GM19324 (cell line): ENCODE results near the gene PUS3.

Experiments
- ATAC-seq: cut with Tn5 transposase; IDR thresholded peaks from one replicate; pipeline ENCODE4 v1.9.1; 2021; ENCODE audit warnings: mild to moderate bottlenecking, moderate library complexity; ENCODE audit not compliant: unreplicated experiment, low FRiP score

Gene PUS3, protein sequence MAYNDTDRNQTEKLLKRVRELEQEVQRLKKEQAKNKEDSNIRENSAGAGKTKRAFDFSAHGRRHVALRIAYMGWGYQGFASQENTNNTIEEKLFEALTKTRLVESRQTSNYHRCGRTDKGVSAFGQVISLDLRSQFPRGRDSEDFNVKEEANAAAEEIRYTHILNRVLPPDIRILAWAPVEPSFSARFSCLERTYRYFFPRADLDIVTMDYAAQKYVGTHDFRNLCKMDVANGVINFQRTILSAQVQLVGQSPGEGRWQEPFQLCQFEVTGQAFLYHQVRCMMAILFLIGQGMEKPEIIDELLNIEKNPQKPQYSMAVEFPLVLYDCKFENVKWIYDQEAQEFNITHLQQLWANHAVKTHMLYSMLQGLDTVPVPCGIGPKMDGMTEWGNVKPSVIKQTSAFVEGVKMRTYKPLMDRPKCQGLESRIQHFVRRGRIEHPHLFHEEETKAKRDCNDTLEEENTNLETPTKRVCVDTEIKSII

DNA sequence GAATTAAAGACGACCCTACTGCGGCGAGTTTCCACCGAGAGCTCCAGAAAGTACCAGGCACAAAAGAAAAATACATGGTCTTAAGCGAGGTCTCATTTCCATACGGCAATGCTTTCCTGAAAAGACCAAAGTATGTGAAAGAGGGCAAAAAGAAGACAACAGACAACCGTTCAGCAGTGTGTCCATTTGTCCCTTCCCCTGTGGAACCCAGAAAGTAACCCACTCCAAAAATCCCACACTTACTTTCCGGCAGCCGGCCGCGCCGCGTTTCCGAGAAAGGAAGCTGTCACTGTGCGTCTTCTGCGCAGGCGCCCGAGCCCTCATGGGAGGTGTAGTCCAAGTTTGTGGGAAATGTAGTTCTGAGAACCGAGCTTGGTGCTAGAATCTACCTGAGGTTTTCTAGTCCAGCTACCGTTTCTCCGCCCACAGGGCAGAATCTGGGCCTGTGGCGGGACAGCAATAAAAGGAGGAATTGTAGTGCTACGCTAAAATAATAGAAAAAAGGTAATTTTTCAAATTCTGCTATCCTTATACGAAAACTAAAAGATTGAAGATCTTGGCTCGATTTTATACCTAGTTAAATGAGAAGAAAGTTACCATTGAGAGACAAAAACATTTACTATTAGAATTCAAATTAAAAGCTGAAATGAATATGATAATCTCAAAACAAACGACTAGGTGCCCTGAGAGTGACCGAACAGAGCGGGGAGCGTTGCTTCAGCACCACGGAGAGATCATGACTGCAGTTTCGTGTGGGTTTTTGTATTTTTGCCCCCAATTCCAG lies at the start of gene PUS3:
Gene PUS3, minus strand, starts transcription at position 280 of the 784 bp plus-strand sequence. CDS start 6,922 bp downstream, outside the sequence.
- ATAC-seq: peak; percentile 95

DNA sequence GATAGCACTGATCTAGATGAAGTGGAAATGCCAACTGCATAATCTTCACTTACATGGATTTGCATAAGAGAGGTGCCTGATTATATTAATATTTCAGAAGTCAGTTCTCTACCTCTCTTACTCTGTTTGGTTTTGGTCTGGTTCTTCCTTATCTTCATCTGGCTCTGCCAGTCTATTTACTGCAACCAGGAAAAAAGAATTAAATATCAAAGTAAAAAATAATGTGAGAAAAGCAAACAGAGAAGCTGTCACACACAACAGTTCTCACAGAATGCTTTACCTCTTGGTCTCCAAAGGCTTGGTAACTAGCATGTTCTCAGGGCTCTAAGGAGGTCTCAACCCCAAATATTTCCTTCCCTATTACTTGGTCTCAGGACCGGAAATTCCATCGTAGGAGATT lies 49.6 kb upstream of the PUS3 start:
- ATAC-seq: no peak

DNA sequence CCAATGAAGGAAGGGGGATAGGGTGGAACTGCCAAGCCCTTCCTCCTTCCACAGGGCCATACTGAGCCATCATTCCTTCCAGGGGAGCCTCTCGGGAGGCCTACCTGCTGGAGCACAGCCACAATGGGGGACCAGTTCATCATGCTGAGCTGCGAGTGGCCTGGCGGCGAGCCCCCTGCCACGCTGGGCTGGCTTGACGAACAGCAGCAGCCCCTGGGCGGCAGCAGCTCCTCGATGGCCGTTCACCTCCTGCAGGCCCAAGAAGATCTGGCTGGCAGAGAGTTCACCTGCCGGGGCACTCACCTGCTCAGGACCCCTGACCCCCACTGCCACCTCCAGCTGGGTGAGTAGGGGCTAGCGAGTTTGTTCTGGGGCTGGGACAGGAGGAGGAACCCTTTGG lies 48.7 kb upstream of the PUS3 start:
- ATAC-seq: no peak

DNA sequence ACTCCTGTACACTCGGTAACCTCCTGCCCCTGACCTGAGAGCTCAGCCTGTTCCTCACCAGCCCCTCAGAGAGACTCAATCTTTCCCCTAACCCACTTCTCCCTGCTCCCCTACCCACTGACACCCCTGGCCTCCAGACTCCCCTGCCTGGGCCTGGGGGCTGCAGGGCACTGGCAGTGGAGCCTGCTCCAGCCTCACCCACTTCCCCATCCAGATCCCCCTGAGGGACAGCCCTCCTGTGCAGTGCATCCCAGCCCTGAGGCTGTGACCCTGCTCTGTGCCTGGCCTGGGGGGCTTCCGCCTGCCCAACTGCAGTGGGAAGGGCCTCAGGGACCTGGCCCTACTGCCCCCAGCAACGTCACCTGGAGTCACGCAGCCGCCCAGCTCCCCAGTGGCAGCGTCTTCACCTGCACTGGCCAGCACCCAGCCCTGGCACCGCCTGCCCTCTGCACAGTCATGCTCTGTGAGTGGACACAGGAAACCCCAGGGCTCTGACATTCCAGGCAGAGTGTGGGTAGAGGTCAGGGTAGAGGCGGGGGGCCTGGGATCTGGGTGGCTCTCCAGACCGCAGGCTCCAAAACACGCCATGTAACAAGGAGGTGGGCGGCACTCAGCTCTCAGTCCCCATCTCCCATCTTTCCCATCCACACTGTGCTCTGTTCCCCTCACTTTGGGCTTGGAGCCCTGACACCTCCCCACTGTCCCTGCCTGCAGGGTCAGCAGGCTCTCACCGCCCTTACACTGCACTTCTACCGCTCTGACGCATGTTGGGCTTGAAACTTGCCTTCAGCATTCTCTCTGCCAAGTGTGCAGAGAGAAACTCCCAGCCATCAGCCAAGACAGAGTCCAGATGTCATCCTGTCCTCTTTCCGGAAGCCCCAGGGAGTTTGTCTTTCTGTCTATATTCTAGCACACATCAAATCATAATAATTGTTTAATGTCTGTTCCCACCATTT lies 48.0 kb upstream of the PUS3 start:
- no peak for ATAC-seq

DNA sequence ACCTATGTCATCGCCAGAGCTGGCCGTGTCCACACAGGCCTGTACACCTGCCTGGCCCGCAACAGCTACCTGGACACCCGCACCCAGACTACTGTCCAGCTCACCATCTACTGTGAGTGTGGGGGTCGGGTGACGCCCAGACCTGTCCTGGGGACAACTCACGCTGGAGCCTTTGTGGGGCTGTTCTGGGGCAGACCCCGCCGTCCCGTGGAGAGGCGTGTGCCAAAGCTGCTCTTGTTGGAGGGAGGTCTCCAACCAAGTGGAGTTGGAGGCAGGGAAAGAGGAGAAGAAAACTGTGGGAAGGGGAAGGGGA lies 47.1 kb upstream of the PUS3 start:
- no peak for ATAC-seq

DNA sequence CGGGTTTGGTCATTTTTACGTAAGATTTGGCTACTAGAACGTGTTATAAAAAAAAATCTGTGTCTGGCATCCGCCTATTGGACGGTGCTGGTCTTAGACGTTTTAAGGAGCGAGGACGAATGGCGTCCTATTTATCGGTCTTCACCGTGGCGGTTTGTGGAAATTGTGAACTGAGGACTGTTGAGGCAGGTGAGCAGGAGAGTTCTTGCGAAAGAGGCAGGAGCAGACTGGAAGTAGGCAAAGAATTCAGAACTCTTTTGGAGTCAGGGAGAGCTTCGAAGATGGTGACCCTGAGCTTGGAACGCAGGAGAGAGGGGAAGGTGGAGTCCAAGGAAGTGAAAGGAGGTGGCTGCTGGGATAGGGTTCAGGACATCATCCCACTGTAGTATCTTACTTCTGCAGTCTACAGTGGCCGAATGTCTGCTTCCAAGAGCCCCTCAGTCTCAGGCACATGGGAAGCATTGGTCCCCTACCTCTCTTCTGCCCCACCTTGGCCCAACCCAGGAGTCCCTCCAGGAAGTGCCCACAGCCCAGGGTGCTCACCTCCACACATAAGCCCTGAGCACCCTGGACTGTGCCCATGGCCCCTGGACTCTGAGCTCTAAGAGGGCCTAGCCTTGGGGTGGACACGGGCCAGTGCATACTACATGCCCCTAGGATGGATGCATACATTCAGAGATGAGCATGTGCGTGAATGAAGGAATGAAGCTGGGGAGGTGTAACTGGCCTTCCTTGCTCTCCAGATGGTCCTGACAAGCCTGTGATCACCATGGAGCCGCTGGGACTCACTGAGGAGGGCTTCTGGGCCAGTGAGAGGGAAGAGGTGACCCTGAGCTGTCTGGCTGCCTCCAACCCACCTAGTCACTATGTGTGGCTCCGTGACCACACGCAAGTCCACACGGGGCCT lies 46.5 kb upstream of the PUS3 start:
- ATAC-seq: no peak

DNA sequence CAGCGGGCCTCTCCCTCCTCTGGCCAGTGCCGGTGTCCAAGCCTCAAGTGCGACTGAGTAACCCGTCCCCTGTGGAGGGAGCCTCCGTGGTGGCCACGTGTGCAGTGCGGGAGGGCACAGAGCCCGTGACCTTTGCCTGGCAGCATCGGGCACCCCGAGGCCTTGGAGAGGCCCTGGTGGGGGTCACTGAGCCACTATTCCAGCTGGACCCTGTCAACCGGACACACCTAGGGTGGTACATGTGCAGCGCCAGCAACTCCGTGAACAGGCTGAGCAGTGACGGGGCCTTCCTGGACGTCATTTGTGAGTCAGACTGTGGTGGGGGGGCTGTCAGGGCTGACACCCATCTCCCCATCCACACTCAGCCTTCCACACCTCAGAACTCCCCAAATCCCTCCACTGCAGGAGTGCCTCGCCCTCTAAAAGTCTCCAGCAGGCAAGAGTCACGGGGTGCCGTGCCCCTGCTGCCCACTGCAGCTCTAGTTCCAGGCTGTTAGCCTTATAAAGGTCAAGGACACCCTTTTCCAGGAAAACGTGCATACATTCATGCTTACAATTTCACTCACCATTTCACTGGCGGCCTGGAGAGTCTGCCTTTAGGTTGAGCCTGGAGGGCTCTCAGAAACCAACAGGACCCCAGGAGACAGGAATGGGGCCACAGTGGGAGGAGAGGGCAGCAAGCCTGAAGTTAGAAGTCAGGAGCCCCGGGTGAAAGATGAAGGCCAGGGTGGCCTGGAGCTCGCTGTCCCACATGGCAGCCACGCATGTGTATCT lies 45.5 kb upstream of the PUS3 start:
- no peak for ATAC-seq

DNA sequence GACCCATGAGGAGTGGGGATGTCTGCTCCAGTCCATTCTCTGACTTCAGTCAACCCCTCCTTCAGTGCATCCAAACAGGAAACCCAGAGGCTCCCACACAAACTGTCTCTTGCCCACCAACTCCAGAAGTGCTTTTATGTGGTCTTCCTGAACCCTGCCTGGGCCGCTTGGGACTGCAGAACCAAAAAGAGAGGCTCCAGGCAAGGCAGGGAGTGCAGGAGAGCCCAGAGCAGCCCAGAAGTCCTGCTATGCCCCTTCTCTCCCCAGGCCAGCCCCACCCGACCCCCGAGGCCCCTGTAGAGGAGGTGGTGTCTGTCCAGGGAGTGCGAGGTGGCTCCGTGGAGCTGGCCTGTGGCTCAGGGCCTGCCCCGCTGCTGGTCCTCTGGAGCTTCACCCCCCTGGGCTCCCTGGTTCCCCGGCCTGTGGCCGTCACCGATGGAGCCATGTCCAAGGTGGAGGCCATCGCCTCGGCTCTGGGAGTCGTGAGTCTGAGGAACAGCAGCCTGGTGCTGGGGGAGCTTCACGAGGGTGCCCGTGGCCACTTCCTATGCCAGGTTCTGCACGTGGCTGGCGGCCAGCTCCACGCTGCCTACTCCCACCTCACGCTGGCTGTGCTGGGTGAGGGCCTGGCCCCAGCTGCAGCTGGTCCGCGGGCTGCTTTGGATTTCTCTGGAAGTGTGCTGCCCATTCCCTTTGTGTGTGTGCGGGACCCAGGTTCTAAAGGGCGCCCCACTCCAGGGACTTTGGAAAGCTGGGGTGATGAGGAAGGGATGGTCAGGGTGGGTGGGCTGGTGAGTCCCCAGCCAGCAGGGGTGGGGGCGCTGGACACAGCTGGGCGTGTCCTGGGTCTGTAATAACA lies 44.6 kb upstream of the PUS3 start:
- ATAC-seq: no peak

DNA sequence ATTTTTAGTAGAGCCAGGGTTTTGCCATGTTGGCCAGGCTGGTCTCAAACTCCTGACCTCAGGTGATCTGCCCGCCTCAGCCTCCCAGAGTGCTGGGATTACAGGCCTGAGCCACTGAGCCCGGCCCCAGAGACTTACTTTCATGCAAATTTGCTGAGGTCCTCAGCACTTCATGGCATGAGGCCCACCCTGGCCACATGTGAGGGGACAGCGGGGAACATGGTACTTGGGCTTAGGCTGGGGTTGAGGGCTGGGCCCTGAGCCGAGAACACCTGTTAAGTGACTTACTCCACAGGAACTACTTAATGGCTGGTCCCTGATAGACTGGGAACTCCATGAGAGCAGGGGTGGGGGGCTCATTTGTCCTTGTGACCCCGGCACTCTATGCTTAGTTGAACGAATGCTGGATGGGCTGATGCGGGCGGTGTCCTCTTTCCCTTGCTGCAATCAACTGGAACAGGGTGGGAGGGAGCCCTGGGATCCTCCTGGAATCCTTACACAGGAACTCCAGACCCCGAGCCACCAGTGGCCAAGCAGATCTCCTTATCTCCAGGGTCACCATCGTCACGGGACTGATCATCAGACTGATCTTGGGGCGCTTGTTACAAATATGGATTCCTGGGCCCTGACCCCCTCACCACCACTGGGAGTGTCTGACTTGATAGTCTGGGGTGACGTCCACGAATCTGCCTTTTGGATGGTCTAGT lies 43.9 kb upstream of the PUS3 start:
- no peak for ATAC-seq

DNA sequence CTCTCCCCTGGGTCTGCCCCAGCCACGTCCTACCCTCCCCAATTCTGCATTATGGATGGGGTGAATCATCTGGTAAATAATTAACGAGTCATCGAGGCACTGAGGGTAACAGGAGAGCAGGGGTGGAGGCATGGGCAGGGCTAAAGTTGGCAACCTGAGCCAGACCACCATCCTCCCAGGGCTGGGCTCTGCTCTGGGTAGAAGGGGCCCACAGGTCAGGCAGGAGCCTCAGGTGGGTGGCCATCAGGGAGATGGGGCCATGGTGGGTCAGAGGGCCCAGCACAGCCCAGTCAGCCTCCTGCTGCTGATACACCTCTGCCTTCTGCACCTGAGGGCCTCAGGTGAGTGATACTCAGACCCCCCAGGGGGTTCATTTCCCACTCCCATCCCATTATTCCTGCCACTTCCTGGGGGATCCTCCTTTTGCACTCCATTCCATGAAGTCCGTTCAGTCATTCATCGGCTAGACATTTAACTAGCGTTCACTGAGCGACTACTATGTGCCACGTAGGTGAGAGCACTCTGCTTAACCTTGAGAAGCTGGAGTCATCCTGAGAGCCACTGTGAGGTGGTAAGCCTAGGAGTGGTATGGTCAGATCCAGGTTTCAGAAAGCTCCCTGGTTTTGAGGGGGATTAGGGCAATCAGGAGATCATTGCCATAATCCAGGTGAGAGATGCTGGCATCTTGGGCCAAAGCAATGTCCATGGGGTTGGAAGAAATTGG lies 43.0 kb upstream of the PUS3 start, which contains the start of gene VSIG10L2:
Gene VSIG10L2, plus strand, starts transcription at position 248 of the 724 bp plus-strand sequence. Its CDS starts 12 bp downstream, at position 260.
- ATAC-seq: no peak

DNA sequence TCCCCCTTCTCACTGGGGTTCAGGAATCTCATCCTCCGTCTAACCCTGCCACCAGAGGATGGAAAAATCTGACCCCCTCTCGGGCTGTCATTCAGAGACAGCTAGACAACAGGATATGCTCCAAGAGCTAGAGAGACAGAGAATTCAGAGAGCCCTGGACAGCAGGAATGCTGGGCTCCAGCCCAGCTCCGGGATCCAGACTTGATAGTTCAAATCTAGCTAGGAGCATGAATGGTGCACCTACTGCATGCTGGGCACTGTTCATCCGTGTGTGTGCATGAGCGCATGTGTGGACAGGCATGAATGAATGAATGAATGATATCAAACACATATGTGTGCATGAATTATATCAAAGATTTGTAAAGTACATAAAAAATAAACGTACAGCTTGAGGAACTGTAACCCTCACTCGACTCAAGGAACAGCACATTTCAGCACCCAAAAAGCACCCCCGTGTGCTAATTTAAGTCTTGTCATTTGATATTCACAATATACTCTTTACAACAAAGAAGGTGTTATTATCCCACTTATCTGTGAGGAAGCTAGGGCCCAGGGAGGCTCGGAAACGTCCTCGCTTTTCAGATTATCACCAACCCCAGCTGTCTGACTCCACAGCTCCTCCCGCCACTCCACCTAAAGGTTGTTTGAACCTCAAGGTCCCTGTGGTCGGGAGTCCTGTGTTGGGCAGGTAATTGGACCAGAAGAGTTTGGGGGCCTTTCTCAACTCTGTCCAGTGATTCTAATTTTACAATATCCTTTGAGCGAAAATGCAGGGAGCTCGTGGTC lies 42.2 kb upstream of the PUS3 start:
- no peak for ATAC-seq

DNA sequence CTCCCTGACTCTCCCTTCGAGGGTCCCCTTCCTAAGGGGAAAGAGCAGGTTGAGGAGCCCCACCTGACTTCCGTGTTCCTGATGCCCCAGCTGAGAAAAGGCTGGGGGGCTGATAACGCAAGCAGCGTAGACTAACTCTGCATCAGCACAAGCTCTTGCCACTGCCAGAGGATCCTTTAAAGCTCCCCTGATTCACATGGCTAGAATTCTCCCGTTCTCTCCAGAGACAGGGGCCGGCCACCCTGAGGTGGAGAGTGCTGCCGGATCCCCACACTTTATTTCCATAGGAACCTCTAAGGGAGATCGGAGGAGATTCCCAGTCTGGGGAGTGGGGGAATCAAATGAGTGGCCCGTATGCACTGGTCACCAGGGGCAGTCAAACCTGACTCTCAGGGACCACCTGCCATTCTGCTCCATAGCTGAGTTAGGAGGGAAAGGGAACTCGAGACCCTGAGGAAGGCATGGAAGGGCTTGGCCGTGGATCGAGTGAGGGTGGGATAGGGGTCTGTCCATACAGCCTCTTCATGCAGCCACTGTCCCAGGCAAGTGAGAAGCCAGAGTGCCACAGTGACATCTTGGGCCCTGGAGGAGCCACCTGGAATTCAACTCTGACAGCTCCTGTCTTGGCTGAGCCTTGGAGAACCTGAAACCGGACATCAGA lies 41.5 kb upstream of the PUS3 start:
- no peak for ATAC-seq

DNA sequence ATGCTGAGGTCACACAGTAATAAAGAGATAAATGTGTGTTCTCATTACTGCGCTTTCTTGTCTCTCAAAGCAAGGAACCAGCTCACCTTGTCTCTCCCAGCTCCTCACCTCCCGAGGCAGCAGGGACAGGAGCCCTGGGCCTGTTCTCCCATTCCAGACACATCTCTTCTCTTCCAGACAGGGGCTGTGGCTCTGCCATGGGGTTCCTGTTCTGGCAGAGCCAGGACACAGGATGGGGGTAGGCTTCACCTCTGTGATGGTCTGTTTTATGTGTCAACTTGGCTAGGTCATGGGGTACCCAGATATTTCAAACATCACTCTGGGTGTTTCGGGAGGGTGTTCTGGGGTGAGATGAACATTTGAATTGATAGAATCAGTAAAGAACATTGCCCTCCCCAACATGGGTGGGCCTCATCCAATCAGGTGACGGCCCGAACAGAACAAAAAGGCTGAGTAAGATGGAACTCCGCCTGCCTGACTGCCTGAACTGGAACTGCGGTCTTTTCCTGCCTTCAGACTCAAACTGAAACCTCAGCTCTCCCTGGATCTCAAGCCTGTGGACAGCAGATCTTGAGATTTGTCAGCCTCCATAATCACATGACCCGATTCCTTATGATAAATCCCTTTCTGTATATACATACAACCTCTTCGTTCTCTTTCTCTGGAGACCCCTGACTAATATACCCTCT lies 40.8 kb upstream of the PUS3 start:
- no peak for ATAC-seq

DNA sequence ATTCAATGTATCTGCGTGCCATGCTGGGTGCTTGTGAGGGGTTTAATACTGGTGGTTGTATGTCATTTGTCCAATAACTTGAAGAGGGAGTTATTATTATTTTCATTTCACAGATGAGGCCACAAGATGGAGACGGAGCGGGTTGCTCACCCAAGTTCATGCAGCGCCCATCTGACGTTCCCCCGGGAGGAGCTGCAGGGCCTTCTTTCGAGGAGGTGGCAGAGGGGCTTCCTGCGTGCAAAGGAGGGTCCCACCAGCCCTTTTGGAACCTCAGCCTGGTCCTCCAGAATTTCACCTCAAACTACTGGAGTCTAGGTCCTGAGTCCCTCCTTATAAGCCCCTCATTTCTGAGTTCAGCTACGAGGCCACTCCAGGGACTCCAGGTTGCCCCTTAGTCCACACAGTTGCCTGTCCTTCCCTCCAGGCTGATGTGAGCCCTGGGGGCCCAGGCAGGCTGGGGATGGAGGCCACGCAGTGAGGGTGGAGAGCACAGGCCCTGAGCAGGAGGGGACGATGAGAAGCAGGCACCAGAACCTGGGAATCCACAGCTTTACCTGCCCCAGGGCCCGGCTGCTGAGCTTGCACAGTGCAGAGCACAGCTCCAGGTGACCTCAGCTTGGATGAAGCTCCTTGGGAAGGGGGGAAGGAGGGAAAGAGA lies 39.9 kb upstream of the PUS3 start:
- no peak for ATAC-seq
